ENCODE data around the gene SPOCK2. TPM values are rescaled to one million over a fixed set of nuclear protein-coding genes. Genes with fewer than 3 reads are reported as not detected.

SPOCK2 gene
- total RNA-seq, 4 donors from 2014 or later: 2.1 to 9.9 (median 5.0) TPM

- TF ChIP-seq POLR2A (IDR thresholded peaks at IDR 0.05) (no peak), CTCF (IDR thresholded peaks at IDR 0.05) (no peak), EP300 (IDR thresholded peaks at IDR 0.05) (no peak)
- WGBS, 2 donors: 63 to 74% methylated on average over 12 of the region's 12 CpGs
- peaks cover 0 to 17% (median 0%) of the 10 kb centered on the region in 3 donors for H3K36me3 ChIP-seq
- no peak overlapping the region for H3K27ac ChIP-seq
- no peaks in the 10 kb centered on the region for H3K27me3 ChIP-seq
- no peak for DNase-seq (ENCODE audit: low spot score in 2 of 2)
- peaks cover 0 to 10% (median 0%) of the 10 kb centered on the region in 4 donors for H3K9me3 ChIP-seq
- no peaks in the 10 kb centered on the region for H3K4me1 ChIP-seq
- H3K4me3 ChIP-seq: no peak overlapping the region
These were observed 12.8 kb downstream of the SPOCK2 start for GRCh38 chr10:72075376-72076115.

- Histone ChIP-seq H3K27me3 (no peaks in the 10 kb centered on the region), H3K27ac (no peak overlapping the region), H3K9me3 (peaks cover 0 to 10% (median 0%) of the 10 kb centered on the region in 4 donors), H3K36me3 (peaks cover 0 to 17% (median 0%) of the 10 kb centered on the region in 3 donors), H3K4me3 (no peak overlapping the region), H3K4me1 (no peaks in the 10 kb centered on the region)
- 72 to 74% methylated on average over 15 to 18 of the region's 18 CpGs for WGBS, 2 donors
- TF ChIP-seq CTCF (IDR thresholded peaks at IDR 0.05) (no peak), EP300 (IDR thresholded peaks at IDR 0.05) (no peak)
- DNase-seq (ENCODE audit: low spot score in 2 of 2): no peak
These were observed 13.6 kb downstream of the SPOCK2 start for GRCh38 chr10:72074574-72075375.

- TF ChIP-seq POLR2A (IDR thresholded peaks at IDR 0.05) (no peak), EP300 (IDR thresholded peaks at IDR 0.05) (no peak), CTCF (IDR thresholded peaks at IDR 0.05) (no peak)
- H3K4me1 ChIP-seq: peaks cover 0 to 3% (median 0%) of the 10 kb centered on the region in 4 donors
- no peaks in the 10 kb centered on the region for H3K27me3 ChIP-seq
- no peak for DNase-seq (ENCODE audit: low spot score in 2 of 2)
- H3K27ac ChIP-seq: no peak overlapping the region
- peaks cover 0 to 10% (median 0%) of the 10 kb centered on the region in 4 donors for H3K9me3 ChIP-seq
- 61 to 80% methylated on average over 11 to 13 of the region's 14 CpGs for WGBS, 2 donors
- H3K4me3 ChIP-seq: no peak overlapping the region
- H3K36me3 ChIP-seq: peaks cover 0 to 17% (median 0%) of the 10 kb centered on the region in 3 donors
These were observed 14.4 kb downstream of the SPOCK2 start for GRCh38 chr10:72073708-72074573.

GRCh38 chr10:72072639-72073038 is 15.7 kb downstream of the SPOCK2 start:
- no peak overlapping the region for H3K27ac ChIP-seq
- no peak overlapping the region for H3K4me3 ChIP-seq
- H3K36me3 ChIP-seq: peaks cover 0 to 17% (median 0%) of the 10 kb centered on the region in 3 donors
- H3K4me1 ChIP-seq: peaks cover 0 to 16% (median 0%) of the 10 kb centered on the region in 4 donors
- DNase-seq (ENCODE audit: low spot score in 2 of 2): no peak
- TF ChIP-seq POLR2A (IDR thresholded peaks at IDR 0.05) (no peak), EP300 (IDR thresholded peaks at IDR 0.05) (no peak), CTCF (IDR thresholded peaks at IDR 0.05) (no peak)
- no peaks in the 10 kb centered on the region for H3K27me3 ChIP-seq
- H3K9me3 ChIP-seq: peaks cover 0 to 10% (median 0%) of the 10 kb centered on the region in 4 donors
- 87 to 93% methylated on average over 5 of the region's 5 CpGs for WGBS, 2 donors
